Smooth muscle cell of trachea (primary cell): ENCODE results near the gene CARD19. TPM values are rescaled to one million over a fixed set of nuclear protein-coding genes. Genes with fewer than 3 reads are reported as not detected.

ENCODE experiments used
- total RNA-seq: library from RNA; depleted of rRNA; stranded (reverse); fragments of >200 nt; gene quantifications from 2 replicates; pipeline ENCODE4 v1.2.1, GENCODE V29; 2014

The CARD19 gene
- 61.9 and 91.5 TPM in 2 replicates for total RNA-seq

GRCh38 chr9:93096131-93096802 is at the start of gene CARD19:
Gene CARD19, plus strand, starts transcription at chr9:93096217. Its CDS starts 129 bp downstream, at chr9:93096346.

GRCh38 chr9:93058355-93059010 is 37.5 kb upstream of the CARD19 start, which contains the start of gene SUSD3:
Gene SUSD3, plus strand, starts transcription at chr9:93058701. Its CDS starts 42 bp downstream, at chr9:93058743.

GRCh38 chr9:93134015-93134739 is 38.2 kb downstream of the CARD19 start, which contains the start of gene NINJ1:
Gene NINJ1, minus strand, starts transcription at chr9:93134251. Its CDS starts 34 bp downstream, at chr9:93134217.

Other genes with a start within 250 kb of the CARD19 start
- gene ZNF484, start 218.2 kb upstream of the CARD19 start, total RNA-seq = 10.8 and 14.8 TPM in 2 replicates
- not detected in 2 replicates for gene FGD3, start 148.7 kb upstream of the CARD19 start, total RNA-seq
- 0.73 and 1.3 TPM in 2 replicates for gene SUSD3, start 37.5 kb upstream of the CARD19 start, total RNA-seq
- gene NINJ1, start 38.0 kb downstream of the CARD19 start, total RNA-seq = 21.5 and 86.8 TPM in 2 replicates
- 0.15 TPM in 1 of 2 replicates, not detected in the other for gene WNK2, start 87.9 kb downstream of the CARD19 start, total RNA-seq